GM18498 (cell line): Measurements from ENCODE around the gene OR2F2.

Experiments
- ATAC-seq: cut with Tn5 transposase; IDR thresholded peaks from one replicate; pipeline ENCODE4 v1.9.1; 2021; ENCODE audit warnings: mild to moderate bottlenecking, moderate library complexity; ENCODE audit not compliant: unreplicated experiment

The OR2F2 gene

GRCh38 chr7:143934526-143935325 lies at the start of gene OR2F2:
Gene OR2F2 (plus strand): TSS chr7:143935233. CDS start chr7:143935233, 0 bp downstream.
- no peak for ATAC-seq

GRCh38 chr7:143885951-143886350 lies 49.1 kb upstream of the OR2F2 start:
- ATAC-seq, result no peak

- no peak for ATAC-seq
Observed at GRCh38 chr7:143886826-143887477, 48.1 kb upstream of the OR2F2 start.

GRCh38 chr7:143889068-143889467 lies 46.0 kb upstream of the OR2F2 start:
- ATAC-seq, result no peak

GRCh38 chr7:143890558-143890957 lies 44.5 kb upstream of the OR2F2 start:
- ATAC-seq, result no peak

DNA sequence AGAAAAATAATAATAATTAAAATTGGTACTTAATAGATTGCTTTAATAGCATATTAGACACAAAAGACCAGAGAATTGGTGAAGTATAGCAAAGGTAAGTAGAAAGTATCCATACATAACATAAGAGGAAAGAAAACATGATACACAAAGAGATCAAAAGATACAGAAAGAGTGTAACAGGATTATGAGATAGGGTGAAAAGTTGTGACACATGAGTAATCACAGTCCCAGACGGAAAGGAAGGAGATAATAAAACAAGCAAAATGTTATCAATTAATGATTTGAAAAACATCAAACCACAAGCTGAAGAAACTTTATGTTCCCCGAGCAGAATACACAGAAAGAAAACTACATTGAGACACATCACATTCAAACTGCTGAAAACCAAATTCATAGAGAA lies 43.6 kb upstream of the OR2F2 start:
- ATAC-seq, result no peak

GRCh38 chr7:143892527-143893300 lies 42.3 kb upstream of the OR2F2 start:
- ATAC-seq, result peak; percentile 99

DNA sequence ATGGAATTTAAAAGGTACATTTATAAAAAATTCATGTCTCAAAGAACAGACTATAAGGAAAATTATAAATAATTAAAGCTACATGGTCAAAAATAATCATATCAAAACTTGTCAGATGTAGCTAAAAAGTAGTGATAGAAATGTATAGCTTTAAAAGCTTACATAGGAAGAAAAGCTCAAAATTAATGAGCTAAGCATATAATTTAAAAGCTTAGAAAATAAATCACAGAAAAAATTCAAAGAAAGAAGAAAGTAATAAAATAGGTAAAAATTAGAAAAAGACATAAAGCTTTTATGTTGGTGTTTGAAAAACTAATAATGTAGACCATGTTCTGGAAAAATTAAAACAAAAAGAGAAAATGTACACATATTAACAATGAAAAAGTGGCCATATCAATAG lies 38.4 kb upstream of the OR2F2 start:
- no peak for ATAC-seq

GRCh38 chr7:143898810-143899209 lies 36.2 kb upstream of the OR2F2 start:
- ATAC-seq, result no peak

GRCh38 chr7:143900230-143900766 lies 34.7 kb upstream of the OR2F2 start:
- no peak for ATAC-seq

DNA sequence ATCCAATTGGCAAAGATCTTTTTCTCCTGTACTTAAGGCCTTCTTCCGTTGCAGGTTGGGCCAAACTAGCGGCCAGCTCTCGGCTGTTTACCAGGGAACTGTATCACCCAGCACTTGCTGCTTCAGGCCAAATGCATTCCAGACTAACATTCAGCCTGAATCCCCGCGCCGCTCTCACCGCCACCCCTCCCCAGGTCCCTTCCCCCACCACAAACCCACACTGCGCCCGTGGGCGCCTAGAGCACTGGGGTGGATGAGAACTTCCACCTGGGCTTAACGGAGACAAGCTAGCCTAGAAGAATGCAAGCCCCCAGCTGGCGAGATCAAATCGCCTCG lies 33.7 kb upstream of the OR2F2 start:
- no peak for ATAC-seq

DNA sequence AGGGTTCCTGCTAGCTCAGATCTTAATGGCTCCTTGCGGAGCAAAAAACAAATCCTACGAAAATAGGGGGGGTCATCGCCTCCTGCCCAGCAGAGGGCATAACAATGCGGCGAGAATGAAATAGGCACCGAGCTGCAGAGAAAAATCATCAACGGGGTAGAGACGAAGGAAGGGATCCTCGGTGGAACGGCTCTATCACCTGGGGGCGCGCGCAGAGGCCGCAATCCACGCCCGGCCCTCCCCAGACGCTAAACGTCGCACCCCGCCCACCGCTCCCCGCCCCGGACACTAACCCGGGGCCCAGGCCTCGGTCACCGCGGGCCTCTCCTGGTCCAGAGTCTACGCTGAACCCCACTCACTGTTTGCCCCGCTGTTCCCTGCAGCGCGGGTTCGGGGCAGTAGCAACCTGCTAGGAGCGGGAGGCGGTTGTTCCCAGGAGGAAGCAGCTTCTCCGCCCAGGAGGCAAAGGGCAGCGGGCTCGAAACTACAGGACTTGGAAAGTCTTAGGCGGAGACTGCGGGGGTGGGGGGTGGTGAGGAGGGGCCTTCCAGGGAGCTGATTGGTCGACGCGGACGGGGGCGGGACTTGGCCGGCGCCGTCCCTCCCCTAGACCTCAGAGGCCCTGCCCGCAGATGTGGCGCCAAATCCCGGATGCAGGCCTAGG lies 33.2 kb upstream of the OR2F2 start, which contains the start of gene TCAF1:
TCAF1 (minus strand) TSS at position 509 of the 664 bp plus-strand sequence. CDS start 25,568 bp downstream, outside the sequence.
- peak; percentile 96 for ATAC-seq

GRCh38 chr7:143902332-143902899 lies 32.6 kb upstream of the OR2F2 start:
- ATAC-seq, result no peak

- no peak for ATAC-seq
Observed at GRCh38 chr7:143905509-143905908, 29.5 kb upstream of the OR2F2 start.

DNA sequence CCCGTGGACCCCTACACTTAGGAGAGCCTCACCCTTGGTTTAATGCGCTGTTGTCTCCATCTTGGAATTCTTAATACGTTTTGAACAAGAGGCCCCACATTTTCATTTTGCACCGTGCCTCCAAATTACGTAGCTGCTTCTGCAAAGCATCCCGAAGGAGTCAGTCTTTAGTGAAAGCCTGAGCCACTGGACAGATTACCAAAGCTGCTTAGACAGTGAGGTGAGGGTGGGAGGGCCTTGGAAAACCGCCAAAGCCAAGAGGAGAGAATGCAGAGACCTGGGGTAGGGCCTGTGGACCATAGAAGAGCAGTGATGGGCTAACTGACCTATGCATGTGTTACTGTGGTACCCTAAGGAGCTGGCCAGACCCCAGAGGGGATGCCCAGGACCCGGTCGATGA lies 28.9 kb upstream of the OR2F2 start:
- ATAC-seq, result no peak

- ATAC-seq, result no peak
Observed at GRCh38 chr7:143906895-143907294, 28.1 kb upstream of the OR2F2 start.

GRCh38 chr7:143908120-143908519 lies 26.9 kb upstream of the OR2F2 start:
- ATAC-seq, result no peak

- no peak for ATAC-seq
Observed at GRCh38 chr7:143909863-143910262, 25.2 kb upstream of the OR2F2 start.

DNA sequence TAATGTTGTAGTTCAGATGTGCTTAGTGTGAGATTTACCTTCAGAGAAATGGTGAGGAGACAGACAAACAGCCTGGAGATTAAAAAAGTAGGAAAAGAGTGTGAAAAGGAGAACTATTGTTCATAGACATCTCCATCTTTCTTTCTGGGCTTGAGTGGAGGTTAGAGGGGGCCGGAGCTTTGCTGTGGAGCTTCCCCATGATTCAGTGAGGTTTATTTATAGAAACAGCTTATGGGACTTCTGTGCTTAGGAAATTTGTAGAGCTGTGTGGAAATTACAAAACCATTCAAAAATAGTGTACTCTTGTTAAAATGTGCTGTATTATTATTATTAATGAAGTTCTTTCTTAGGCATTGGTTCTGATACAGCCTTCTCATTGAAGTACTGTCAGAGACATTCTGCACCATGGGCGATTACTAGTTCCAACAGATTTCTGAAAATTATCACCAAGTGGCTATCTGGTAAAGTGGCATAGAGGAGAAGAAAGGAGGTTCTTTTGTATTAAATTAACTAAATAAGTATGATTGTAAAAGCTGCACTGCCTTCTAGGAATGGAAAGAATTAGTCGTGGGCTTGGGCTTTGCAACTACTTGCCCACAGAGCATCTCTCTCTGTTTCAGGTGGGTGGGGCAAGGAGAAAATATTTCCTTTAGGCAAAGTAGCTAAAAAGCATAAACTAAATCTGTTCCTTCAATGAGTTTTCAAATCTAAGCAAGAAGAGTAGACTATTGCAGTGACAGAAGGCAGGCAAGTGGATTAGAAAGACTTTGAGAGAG lies 24.4 kb upstream of the OR2F2 start:
- ATAC-seq, result no peak
